HG02571 (cell line): ENCODE results near the gene LRRC8B.
"Not testable (repeated sequence)": the region's sequence is repeated elsewhere in the genome, so short reads cannot be mapped to it uniquely, and the experiment has no call there.

Source experiments
- ATAC-seq: cut with Tn5 transposase; IDR thresholded peaks from one replicate; pipeline ENCODE4 v1.9.1; 2021; ENCODE audit warnings: mild to moderate bottlenecking, moderate library complexity; ENCODE audit not compliant: unreplicated experiment

The LRRC8B gene

DNA sequence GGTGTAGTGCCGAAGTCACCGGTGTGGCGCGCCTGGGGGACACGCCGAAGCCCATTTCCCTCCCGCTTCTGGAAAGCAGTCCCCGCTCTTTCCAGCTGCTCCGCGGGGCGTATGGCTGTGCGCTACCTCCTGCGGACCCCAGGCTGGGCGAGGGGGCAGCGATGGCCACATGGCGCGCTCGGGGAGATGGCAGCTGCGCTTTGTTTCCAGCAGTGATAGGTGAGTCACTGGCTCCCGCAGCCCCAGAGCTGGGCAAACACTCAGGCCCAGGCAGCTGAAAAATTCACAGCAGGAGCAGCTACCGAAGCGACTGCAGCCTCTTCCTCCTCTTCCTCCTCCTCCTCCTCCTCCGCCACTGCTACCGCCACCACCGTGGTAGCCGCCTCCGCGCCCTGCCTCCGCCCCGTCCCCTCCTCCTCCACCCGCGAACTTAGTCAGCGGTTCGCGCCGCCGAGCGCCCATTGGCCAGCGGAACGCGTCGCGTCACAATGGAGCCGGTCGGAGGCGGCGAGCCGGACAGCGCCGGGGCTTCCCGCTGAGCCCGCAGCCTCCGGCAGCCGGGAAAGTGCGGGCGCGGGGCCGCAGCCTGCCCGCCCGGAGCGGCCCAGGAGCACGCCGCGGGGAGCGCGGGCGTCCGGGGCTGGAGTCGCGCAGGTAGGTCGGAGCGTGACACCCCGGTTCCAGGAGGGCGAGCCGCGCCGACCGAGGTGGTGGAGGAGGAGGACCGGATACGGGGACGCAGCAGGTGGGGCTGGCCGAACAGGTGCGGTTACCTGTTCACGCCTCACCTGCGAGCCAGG is at the start of gene LRRC8B:
Gene LRRC8B, plus strand, starts transcription at position 461 of the 800 bp plus-strand sequence. CDS start 57,822 bp downstream, outside the sequence.
- peak; percentile 90 for ATAC-seq

DNA sequence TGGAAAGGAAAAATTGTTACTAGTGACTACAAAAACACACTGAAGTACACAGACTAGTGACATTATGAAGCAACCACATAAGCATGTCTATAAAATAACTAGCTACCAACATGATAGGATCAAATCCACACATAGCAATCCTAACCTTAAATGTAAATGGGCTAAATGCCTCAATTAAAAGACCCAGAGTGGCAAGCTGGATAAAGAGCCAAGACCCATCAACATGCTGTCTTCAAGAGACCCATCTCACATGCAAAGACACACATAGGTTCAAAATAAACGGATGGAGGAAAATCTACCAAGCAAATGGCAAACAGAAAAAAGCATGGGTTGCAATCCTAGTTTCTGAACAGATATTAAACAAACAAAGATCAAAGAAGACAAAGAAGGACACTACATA is 49.4 kb upstream of the LRRC8B start:
- ATAC-seq = no peak

DNA sequence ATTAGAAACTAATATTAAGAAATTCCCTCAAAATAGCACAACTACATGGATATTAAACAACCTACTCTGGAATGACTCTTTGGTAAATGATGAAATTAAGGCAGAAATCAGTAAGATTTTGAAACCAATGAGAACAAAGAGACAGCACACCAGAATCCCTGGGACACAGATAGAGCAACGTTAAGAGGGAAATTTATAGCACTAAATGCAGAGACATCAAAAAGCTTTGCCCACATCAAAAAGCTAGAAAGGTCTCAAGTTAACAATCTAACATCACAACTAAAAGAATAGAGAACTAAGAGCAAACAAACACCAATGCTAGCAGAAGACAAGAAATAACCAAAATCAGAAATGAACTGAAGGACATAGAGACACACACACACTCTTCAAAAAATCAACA is 48.6 kb upstream of the LRRC8B start:
- ATAC-seq = no peak

DNA sequence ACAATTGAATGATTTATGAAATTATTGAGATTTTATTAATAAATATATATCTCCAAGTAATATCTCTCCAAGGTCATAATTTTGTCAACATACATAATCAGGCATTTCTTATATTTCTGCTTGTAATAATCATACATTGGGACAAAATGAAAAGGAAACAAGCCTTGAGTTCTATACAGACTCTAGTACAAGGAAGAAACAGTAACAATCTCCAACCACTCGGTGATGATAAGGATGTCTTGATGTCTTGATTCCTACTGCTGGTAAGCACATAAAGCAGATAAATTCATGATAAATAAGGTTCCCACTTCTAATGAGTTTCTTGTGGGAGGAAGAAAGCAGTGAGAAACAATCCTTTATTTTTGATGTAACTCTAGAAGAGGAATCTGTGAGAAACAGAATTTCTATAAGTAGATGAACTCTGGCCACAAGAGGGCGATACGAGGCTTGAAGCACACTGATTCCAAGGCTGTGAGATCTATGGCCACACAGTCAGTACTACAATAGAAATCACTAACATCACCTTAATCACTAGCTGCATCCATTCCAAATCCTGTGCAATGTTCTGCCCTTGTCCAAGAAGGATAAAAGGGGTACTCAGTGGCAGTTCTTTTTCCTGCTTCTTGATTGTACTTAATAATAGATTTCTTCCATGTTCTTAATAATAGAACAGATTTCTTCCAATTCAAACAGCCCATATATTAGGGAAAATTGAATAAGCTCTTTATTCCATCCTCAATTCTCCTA is 41.4 kb upstream of the LRRC8B start:
- peak; percentile 66 for ATAC-seq

DNA sequence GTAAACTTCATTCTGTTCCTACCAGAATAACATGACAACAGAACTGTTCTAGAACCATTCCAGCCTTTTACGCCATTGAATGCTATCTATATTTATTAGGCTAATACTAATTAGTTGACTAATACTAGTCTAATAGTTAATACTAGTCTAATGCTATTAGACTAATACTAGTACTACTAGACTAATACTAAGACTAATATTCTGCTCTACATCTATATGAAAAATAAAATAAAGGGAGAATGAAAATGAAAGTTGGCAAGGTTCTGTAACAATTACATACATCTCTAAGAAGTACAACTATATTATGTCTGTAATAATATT is 40.9 kb upstream of the LRRC8B start:
- ATAC-seq = no peak

DNA sequence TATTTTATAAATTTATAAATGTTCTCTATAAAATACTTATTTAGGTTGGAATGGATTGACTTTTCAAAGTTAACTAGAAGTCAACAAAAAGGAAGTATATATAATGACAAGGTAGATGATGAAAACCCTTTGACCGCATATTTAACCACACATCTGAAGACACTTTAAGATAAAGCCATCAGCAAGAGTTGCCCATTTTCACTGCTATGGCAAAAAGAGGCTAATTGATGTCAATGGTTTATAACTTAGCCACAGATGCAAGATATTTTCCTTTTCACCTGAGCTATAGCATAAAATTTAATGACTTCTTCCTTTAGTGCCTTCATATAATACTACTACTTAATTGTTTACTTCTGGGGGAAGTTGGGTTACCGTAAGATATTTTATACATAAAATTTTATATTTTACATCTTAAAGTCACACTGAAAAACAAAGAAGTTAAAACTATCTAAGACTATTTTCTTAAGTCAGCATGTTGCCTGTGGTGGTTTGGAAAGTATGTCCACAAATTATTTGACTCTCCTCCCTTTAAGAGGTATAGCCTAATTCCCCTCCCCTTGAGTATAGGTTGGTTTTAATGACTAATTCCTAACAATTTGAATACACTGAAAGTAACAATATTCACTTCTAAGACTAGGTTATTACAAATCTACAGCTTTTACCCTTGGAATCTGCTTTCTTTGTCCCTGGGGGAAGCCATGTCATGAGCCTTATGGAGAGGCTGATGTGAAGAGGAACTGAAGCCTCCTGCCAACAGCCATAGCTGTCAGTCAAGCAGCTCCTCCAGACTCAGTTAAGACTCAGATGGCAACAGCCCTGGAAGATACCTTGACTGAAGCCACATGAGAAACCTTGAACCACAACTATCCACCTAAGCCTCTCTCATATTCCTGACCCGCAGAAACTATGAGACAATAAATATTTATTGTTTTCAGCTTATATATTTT is 40.3 kb upstream of the LRRC8B start:
- no peak for ATAC-seq

DNA sequence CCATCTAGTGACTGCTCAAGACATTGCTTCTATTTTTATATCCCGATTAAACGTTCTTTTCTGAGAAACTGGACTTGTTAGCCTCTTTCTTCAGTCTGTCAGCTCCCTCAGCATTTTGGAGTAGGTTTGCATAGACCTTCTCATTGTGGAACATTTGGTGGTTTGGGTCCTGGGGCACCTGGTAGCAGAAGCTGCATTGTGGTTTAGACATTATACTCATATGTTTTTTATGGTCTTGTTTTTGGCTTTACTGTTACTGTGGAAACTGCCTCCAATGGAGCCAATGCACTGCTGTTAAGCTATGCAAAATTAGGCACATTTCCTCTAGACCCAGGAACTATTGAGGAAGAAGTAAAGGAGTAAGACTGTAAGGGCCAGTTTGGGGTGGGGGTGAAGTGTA is 36.7 kb upstream of the LRRC8B start:
- peak; percentile 65 for ATAC-seq

DNA sequence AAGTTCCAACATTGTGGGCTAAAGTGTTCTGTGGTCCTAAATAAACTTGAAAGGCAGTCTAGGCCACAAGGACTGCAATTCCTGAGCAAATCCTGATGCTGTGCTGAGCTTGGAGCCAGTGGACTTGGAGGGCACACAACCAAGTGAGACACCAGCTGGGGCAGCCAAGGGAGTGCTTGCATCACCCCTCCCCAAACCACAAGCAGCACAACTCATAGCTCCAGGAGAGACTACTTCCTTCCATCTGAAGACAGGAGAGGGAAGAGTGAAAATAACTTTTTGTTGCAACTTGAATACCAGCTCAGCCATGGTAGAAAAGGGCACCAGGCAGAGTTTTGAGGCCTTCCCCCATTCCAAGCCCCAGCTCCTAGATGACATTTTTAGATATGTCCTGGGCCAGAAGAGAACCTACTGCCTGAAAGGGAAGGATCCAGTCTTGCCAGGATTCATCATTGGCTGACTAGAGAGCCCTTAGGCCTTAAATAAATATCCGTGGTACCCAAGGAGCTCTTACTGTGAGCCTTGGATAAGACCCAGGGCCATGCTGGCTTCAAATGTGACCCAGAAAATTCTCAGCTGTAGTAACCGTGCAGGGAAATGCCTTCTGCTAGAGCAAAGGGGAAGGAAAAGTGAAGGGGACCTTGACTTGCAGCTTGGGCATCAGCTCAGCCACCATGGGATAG is 35.4 kb upstream of the LRRC8B start:
- no peak for ATAC-seq

DNA sequence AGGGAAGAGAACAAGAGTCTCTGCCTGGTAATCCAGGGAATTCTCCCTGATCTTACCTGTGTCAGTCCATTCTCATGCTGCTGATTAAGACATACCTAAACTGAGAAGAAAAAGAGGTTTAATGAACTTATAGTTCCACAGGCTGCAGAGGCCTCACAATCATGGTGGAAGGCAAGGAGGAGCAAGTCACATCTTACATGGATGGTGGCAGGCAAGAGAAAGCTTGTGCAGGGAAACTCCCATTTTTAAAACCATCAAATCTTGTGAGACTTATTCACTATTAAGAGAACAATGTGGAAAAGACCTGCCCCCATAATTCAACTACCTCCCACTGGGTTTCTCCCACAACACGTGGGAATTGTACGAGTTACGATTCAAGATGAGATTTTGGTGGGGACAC is 34.2 kb upstream of the LRRC8B start:
- no peak for ATAC-seq

DNA sequence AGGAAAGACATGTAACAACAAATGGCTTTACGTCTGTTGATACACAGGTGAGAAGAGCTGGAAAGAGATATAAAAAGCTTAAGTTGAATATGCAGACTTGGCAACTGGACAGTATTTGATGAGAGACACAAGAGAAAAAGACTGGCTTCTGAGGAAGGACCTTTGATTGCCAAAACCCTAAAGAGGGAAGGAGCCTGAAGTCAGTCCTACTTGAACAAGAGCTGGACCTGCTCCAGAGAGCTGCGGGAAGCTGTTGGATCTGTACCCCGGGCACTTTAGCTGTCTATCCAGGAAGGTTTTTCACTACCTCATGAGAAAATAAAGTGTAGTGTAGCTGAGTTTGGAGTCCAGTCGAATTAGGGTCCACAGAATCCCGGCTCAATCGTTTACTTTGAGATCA is 25.3 kb upstream of the LRRC8B start:
- ATAC-seq = no peak

DNA sequence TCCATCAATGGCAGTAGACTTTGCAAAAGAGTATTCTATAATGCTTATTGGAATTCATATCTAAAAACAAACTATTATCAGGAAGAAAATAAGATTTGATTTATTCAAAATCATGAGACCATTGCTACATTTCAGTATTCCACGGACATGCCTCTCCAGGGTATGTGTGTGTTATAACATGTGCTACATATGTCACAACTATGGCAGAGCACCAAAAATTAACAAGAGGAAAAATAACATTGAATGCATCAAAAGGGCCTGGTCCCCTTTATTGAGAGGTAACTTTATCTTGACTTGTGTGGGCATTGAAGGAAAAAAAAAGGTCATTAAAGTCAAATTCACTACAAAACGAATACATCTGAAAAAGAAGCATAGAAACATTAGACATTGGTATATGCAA is 22.6 kb upstream of the LRRC8B start:
- no peak for ATAC-seq

DNA sequence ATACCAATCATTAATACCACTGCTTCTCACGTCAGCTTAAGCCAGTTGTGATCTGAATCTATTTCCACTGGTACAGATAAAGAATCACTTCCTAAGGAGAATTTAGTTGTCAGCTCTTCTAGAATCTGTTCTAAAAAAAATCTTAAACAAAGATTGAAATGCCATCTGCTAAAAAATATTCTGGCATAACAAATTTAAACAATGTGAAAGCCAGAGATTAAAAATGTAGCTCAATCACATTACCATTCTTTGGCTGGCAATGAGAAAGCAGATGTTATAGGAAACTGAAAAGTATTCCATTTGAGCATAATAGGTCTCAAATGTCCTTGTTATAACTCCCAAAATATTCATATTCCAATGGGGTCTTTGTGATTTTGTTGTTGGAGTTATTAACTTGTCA is 21.7 kb upstream of the LRRC8B start:
- no peak for ATAC-seq

DNA sequence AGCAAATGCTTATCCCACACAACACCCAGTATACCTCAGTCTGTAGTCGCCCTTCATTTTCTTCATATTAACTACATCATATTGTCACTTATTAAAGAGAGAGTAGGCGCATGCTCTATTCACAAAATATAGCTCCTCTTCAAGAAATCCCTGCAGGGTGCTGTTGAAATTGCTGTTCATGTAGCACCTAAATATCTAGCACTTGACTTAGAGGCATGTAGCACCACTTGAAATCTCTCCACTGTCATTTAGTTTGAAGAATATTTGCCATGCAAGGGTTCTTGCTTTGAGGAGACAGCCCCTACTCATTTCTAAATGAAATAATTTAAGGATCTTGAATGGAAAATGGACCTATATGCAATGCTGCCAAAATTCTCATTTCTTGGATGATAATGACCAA is 20.9 kb upstream of the LRRC8B start:
- no peak for ATAC-seq

DNA sequence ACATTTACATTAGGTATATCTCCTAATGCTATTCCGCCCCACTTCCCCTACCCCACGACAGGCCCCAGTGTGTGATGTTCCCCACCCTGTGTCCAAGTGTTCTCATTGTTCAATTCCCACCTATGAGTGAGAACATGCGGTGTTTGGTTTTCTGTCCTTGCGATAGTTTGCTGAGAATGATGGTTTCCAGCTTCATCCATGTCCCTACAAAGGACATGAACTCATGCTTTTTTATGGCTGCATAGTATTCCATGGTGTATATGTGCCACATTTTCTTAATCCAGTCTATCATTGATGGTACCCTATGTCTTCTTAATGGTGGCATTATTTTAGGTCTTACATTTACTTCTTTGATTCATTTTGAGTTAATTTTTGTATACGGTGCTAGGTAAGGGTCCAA is 14.6 kb upstream of the LRRC8B start:
- ATAC-seq = not testable (repeated sequence)

DNA sequence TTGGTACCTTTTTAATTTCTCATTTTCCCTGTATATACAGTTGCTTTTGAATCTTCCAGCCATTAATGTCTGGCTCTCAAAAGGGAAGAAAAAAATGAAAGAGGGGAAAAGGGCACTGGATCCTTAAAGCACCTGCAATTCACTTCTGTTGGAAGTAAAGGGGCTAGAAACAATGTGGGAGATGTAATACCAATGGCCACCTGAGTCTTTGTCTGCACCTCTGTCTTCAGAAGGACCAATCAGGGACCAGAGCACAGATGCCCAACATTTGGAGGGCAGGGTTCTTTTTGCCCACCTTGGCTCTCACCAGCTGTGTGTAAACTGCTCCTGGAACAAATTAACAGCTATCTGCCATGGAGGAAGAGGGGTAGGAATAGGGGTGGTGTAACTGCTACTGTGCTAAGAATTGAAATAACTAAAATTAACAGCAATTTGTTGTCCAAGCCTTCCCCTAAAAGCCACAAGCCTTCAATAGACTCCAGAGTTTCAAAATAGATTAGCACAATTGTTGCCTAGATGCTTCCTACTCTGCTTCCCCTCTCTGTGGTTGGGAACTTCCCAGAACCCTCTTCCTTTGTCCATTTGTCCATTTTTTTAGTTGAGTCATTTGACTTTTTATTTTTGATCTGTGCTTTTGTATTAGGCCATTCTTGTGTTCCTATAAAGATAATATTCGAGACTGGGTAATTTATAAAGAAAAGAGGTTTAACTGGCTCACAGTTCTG is 11.5 kb upstream of the LRRC8B start:
- ATAC-seq = no peak

DNA sequence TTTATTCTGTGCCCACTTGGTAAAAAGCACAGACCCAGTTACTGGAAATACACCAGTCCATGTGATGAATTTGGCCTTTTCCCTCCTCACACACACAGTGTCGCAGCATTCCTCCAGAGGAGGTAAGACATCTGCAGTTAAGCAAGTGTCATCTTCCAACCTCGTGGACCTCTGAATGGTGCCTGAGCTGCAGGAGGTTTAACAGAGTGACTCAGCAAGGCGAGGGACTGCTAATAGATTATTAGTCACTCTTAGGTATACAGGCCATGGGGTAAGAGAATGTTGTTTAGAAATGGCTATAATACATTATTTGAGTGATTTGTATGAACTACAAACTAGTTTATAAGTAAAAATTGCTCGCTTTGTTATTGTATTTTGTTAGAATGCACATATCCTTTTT is 8.6 kb upstream of the LRRC8B start:
- no peak for ATAC-seq

DNA sequence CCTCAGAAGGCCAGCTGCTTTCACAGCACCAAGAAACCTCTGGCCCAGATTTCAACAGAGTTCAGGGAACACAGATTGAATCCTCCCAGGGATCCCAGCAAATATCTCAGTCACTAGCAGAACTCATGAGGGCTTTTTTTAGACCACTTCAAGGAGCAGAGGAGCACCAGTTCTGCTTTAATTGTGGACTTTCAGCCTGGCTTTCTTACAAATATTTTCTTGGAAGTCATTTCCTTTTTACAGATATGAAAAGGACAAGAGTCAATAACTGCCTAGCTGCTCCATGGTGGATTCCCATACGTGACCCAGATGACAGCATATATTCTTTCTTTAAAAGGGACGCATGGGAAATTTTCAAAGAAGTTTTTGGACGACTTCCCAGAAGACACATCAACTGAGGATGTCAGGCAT is 6.4 kb upstream of the LRRC8B start:
- ATAC-seq = no peak

DNA sequence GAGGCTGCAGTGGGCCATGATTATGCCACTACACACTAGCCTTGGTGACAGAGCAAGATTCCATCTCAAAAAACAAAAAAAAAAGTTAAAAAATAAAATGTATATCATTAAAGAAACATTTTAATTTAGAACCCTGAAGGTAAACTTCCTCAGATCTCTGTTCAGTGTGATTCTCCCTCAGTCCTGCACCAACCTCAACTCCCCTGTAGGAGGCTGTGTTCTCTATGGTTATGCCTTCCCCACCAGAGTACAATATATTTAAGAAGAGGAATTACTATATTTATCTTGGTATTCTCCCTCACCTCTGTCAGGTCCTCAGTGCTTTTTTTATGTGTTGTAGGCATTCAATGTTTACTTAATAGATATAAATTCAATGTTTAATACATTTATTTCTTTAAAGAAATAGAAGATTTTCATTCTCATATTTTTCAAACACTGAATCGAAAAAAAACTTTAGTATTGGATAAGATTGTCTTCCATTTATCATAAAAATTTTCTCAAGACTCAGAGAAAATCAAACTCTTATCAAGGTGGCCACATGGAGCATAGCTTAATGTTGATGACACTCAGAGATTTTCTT is 4.8 kb upstream of the LRRC8B start:
- peak; percentile 31 for ATAC-seq

DNA sequence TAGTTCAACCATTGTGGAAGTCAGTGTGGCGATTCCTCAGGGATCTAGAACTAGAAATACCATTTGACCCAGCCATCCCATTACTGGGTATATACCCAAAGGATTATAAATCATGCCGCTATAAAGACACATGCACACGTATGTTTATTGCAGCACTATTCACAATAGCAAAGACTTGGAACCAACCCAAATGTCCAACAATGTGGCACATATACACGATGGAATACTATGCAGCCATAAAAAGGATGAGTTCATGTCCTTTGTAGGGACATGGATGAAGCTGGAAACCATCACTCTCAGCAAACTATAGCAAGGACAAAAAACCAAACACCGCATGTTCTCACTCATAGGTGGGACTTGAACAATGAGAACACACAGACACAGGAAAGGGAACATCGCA is 2.7 kb upstream of the LRRC8B start:
- ATAC-seq = not testable (repeated sequence)
